ENCODE data around the gene POLE3.
"Not testable (repeated sequence)": the region's sequence is repeated elsewhere in the genome, so short reads cannot be mapped to it uniquely, and the experiment has no call there.

The POLE3 gene

GRCh38 chr9:113401027-113401792, 9.3 kb downstream of the POLE3 start, which contains the start of gene ALAD:
Gene ALAD (minus strand): TSS chr9:113401284. CDS start chr9:113393559, 7,725 bp downstream.
- DNase-seq, result peak; percentile 100

GRCh38 chr9:113399646-113400200, 10.8 kb downstream of the POLE3 start:
- DNase-seq, result no peak

GRCh38 chr9:113398796-113399195, 11.7 kb downstream of the POLE3 start:
- no peak for DNase-seq

GRCh38 chr9:113397203-113397631, 13.3 kb downstream of the POLE3 start:
- no peak for DNase-seq

- no peak for DNase-seq
Observed at GRCh38 chr9:113395000-113395861, 15.2 kb downstream of the POLE3 start.

- no peak for DNase-seq
Observed at GRCh38 chr9:113393281-113393680, 17.2 kb downstream of the POLE3 start.

GRCh38 chr9:113391917-113392316, 18.6 kb downstream of the POLE3 start:
- DNase-seq, result no peak

- DNase-seq, result no peak
Observed at GRCh38 chr9:113390192-113390960, 20.1 kb downstream of the POLE3 start.

GRCh38 chr9:113389451-113389850, 21.0 kb downstream of the POLE3 start:
- DNase-seq, result no peak

- DNase-seq, result no peak
Observed at GRCh38 chr9:113388833-113389232, 21.6 kb downstream of the POLE3 start.

GRCh38 chr9:113387560-113388230, 22.8 kb downstream of the POLE3 start:
- DNase-seq, result no peak

GRCh38 chr9:113386571-113387393, 23.7 kb downstream of the POLE3 start:
- no peak for DNase-seq

GRCh38 chr9:113381909-113382411, 28.5 kb downstream of the POLE3 start:
- no peak for DNase-seq

GRCh38 chr9:113381441-113381840, 29.0 kb downstream of the POLE3 start:
- not testable (repeated sequence) for DNase-seq

- no peak for DNase-seq
Observed at GRCh38 chr9:113380869-113381378, 29.6 kb downstream of the POLE3 start.

- DNase-seq, result not testable (repeated sequence)
Observed at GRCh38 chr9:113379829-113380210, 30.7 kb downstream of the POLE3 start.

GRCh38 chr9:113379094-113379828, 31.2 kb downstream of the POLE3 start:
- DNase-seq, result not testable (repeated sequence)

GRCh38 chr9:113376634-113377567, 33.6 kb downstream of the POLE3 start, which contains the start of gene HDHD3:
Gene HDHD3 (minus strand): TSS chr9:113376986. CDS start chr9:113374354, 2,632 bp downstream.
- peak; percentile 78 for DNase-seq

Measured in stimulated activated CD4-positive, alpha-beta T cell treated with anti-CD3 and anti-CD28 coated beads, Interleukin-4, amount 100 ng/mL, for 1 hour (primary cell).